ENCODE results near the gene MAB21L1.

- TF ChIP-seq, protein P1, sequence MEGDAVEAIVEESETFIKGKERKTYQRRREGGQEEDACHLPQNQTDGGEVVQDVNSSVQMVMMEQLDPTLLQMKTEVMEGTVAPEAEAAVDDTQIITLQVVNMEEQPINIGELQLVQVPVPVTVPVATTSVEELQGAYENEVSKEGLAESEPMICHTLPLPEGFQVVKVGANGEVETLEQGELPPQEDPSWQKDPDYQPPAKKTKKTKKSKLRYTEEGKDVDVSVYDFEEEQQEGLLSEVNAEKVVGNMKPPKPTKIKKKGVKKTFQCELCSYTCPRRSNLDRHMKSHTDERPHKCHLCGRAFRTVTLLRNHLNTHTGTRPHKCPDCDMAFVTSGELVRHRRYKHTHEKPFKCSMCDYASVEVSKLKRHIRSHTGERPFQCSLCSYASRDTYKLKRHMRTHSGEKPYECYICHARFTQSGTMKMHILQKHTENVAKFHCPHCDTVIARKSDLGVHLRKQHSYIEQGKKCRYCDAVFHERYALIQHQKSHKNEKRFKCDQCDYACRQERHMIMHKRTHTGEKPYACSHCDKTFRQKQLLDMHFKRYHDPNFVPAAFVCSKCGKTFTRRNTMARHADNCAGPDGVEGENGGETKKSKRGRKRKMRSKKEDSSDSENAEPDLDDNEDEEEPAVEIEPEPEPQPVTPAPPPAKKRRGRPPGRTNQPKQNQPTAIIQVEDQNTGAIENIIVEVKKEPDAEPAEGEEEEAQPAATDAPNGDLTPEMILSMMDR (IDR thresholded peaks at IDR 0.05) = no peak
- no peak for TF ChIP-seq EZH2 (IDR thresholded peaks at IDR 0.05; ENCODE audit: borderline replicate concordance, insufficient read depth, low read depth, low read length, poor library complexity, severe bottlenecking)
These were observed 25.3 kb upstream of the MAB21L1 start for GRCh38 chr13:35501661-35502235.
